GM19328 (cell line): ENCODE results near the gene ADGRB3.
"Not testable (repeated sequence)": the region's sequence is repeated elsewhere in the genome, so short reads cannot be mapped to it uniquely, and the experiment has no call there.

Experiments used
- ATAC-seq: cut with Tn5 transposase; IDR thresholded peaks from one replicate; pipeline ENCODE4 v1.9.1; 2021; ENCODE audit warnings: mild to moderate bottlenecking, moderate library complexity; ENCODE audit not compliant: unreplicated experiment

Gene ADGRB3

DNA sequence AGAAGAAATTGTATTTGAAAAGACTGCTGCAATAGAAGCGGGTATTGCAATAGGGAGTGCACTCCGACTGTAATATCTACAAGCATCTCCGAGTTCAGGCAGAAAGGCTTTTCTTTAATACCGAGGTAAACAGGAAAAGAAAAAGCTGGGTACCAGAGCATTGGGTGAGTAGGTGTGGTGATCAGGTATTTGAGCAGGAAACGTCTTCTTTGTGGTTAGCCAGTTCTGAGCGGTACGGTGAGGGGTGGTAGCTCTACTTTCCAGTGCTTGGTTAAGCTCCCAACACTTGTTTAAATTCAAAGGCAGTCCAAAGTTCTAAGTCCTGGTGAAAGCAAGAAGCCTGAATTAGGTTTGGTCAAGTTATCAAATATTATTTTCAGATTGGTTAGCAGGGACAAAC, 757.7 kb downstream of the ADGRB3 start:
- no peak for ATAC-seq

- ATAC-seq = no peak
Observed at GRCh38 chr6:69398311-69398710, 763.2 kb downstream of the ADGRB3 start.

- ATAC-seq = no peak
Observed at GRCh38 chr6:69398729-69399128, 763.6 kb downstream of the ADGRB3 start.

DNA sequence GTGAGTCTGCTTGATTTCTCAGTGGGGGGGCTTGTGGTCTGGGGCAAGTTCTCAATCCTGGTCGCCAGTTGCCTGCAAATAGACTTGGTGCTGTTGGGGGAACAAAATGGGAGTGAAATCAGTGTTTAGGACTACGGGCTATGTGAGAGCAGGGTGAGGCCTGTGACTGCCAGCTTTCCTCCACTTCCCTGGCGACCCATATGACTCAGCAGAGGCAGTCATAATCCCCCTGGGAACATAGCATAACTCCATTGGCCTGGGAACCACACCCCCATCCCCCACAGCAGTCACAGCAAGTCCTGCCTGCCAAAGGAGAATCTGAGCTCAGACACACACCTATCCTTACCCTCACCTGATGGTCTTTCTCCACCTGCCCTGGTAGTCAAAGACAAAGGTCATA, 773.8 kb downstream of the ADGRB3 start:
- no peak for ATAC-seq

GRCh38 chr6:69416776-69417175, 781.7 kb downstream of the ADGRB3 start:
- ATAC-seq = no peak

DNA sequence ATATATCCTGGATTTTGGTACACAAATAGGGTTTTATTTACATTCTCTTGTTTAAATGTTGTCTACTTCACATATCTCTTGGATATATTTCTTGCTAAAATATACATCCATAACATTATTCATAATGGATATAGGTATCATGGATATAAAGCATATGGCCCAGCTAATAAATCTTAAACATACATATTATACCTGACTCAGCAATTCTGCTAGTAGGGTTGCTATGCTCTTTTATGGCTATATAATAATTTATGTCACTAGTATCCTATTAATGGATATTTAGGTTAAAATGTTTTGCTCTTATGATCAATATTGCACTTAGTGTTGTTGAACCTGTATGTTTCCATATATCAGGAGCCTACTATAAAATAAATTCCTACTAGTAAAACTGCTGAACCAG, 786.2 kb downstream of the ADGRB3 start:
- ATAC-seq = no peak

- ATAC-seq = no peak
Observed at GRCh38 chr6:69422020-69422419, 786.9 kb downstream of the ADGRB3 start.

DNA sequence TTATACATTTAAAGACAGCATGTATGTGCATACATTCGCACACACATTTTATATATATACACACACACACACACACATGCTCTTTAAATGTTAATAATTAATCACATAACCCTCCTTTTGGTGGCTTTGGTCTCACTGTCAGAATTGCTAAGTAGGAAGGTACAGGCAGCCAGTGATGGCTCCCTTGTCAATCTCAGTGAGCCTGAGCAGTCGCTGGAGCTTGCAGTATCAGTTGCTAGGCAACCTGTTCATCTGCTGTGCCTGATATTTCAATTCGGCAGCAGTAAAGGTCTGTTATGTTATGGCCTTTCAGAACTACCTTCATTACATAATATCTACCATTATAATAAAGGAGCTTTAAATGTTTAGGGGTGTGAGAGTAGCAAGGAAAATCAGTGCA, 787.4 kb downstream of the ADGRB3 start:
- ATAC-seq = no peak

DNA sequence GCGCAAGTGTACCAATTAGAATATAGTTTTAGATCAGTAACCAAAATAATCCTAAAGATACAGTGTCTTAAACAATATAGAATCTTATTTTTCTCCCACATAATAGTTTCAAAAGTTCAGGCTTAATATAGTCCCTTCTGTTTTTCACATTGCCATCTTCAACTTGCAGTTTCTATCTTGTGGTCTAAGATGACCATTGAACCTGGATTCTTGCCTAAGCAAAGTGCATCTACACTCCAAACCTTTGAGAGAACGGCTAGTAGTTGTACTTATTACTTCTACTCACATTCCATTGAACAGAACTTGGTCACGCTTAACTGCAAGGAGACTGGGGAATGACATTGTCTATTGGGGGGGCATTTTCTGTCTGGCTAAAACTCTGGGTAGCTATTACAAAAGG, 788.7 kb downstream of the ADGRB3 start:
- no peak for ATAC-seq

DNA sequence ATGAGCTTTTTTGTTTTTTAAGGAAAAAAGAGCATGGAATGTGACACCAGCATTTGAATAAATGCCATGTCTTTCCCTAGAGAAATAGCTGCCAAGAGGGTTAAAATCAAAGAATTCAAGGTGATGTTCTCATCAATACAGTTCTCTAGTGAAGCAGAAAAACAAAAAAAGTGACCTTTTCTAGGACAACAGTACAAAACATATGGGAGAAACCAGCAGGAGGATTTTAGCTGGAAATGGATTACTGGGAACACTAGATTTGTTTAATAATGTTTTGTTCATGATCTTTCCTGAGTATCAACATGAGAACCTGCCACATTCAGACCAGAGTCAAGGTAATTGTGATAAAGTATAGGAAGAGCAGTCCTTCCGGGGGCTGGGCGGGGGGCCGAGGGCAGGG, 789.5 kb downstream of the ADGRB3 start:
- ATAC-seq = no peak

- ATAC-seq = no peak
Observed at GRCh38 chr6:69427882-69428281, 792.8 kb downstream of the ADGRB3 start.

DNA sequence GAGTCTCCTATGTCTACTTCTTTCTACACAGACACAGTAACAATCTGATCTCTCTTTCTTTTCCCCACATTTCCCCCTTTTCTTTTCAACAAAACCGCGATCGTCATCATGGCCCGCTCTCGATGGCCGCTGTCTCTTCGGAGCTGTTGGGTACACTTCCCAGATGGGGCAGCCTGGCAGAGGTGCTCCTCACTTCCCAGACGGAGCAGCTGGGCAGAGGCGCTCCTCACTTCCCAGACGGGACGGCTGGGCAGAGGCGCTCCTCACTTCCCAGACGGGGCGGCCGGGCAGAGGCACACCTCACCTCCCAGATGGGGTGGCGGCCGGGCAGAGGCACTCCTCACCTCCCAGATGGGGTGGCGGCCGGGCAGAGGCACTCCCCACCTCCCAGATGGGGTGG, 797.1 kb downstream of the ADGRB3 start:
- not testable (repeated sequence) for ATAC-seq

DNA sequence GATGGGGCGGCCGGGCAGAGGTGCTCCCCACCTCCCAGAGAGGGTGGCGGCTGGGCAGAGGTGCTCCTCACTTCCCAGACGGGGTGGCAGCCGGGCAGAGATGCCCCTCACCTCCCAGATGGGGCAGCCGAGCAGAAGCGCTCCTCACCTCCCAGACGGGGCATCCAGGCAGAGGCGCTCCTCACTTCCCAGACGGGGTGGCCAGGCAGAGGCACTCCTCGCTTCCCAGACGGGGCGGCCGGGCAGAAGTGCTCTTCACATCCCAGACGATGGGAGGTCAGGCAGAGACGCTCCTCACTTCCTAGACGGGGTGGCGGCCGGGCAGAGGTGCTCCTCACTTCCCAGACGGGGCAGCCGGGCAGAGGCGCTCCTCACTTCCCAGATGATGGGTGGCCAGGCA, 798.0 kb downstream of the ADGRB3 start:
- ATAC-seq = not testable (repeated sequence)

DNA sequence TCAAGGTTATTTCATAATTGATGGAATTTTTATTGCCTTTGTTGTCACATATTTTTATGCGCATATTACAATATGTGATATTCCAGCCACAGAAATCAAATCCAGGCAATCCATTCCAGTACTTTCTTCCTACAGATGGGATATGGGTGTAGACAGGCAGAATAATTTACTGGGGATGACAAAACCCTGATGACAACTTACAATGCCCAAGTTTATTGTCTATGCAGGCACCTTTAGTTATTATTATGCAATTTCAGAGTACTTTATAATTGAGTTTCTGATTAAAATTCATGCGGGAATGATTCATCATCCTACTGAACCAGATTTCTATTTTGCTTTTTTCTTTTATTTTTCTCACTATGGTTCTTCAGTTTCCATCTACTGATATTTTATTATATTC, 803.0 kb downstream of the ADGRB3 start:
- ATAC-seq = no peak
